OCI-LY7 (cell line): ENCODE measurements around the gene TAAR1. TPM values are rescaled to one million over a fixed set of nuclear protein-coding genes. Genes with fewer than 3 reads are reported as not detected.
"Not testable (repeated sequence)": the region's sequence is repeated elsewhere in the genome, so short reads cannot be mapped to it uniquely, and the experiment has no call there.

Experiments used
- BruUV-seq: library from RNA; stranded (reverse); fragments of 400-500 nt; replicated peaks from 2 replicates; lab custom pipeline; 2021; lab: Mats Ljungman, UMichigan
- CTCF ChIA-PET: fragments of 300-600 bp; sonication (Branson Sonifier 250); formaldehyde crosslinking; loops from one replicate; lab custom pipeline; 2022; ENCODE audit warnings: antibody characterized with exemption; ENCODE audit not compliant: unreplicated experiment; lab: Charles Lee
- POLR2A ChIA-PET: fragments of 300-600 bp; sonication (Branson Sonifier 250); formaldehyde crosslinking; loops from one replicate; lab custom pipeline; 2022; ENCODE audit warnings: antibody characterized with exemption; lab: Charles Lee
- DNase-seq: peaks from one replicate; pipeline ENCODE4 v3.0.0-alpha.2; 2015; ENCODE audit warnings: low spot score
- H2AFZ ChIP-seq: fragments of 200-600 bp; sonication (generic), shearing (Covaris generic); 2 replicates; pipeline ENCODE4 v1.6.1; 2014; ENCODE audit warnings: mild to moderate bottlenecking, antibody characterized with exemption, low read length, moderate library complexity
- H3K27ac ChIP-seq: fragments of 200-600 bp; sonication (generic); 2 replicates; pipeline ENCODE4 v1.5.1; 2014; ENCODE audit warnings: mixed run types, low read depth, mild to moderate bottlenecking, moderate library complexity, low read length, inconsistent platforms; ENCODE audit not compliant: poor library complexity, severe bottlenecking
- H3K36me3 ChIP-seq: fragments of 200-600 bp; sonication (generic); 2 replicates; pipeline ENCODE4 v1.6.1; 2014; ENCODE audit warnings: mild to moderate bottlenecking, antibody characterized with exemption, low read length, moderate library complexity, mixed read lengths; ENCODE audit not compliant: insufficient read depth
- H3K4me1 ChIP-seq: fragments of 200-600 bp; sonication (generic); 2 replicates; pipeline ENCODE4 v1.5.1; 2014; ENCODE audit warnings: mild to moderate bottlenecking, low read length; ENCODE audit not compliant: insufficient read depth, poor library complexity, severe bottlenecking
- H3K4me2 ChIP-seq: fragments of 200-600 bp; sonication (generic); 2 replicates; pipeline ENCODE4 v1.6.1; 2014; ENCODE audit warnings: mild to moderate bottlenecking, low read length
- H3K4me3 ChIP-seq: fragments of 200-600 bp; sonication (generic); 2 replicates; pipeline ENCODE4 v1.5.1; 2014; ENCODE audit warnings: mild to moderate bottlenecking, low read depth, low read length; ENCODE audit not compliant: poor library complexity, severe bottlenecking
- H3K79me2 ChIP-seq: fragments of 200-600 bp; sonication (generic); 2 replicates; pipeline ENCODE4 v1.6.1; 2016; ENCODE audit warnings: low read depth, mild to moderate bottlenecking, low read length, moderate library complexity, mixed read lengths; ENCODE audit not compliant: insufficient read depth
- H3K9me2 ChIP-seq: fragments of 200-600 bp; sonication (generic); 2 replicates; pipeline ENCODE4 v1.6.1; 2016; ENCODE audit warnings: mild to moderate bottlenecking, low read length, mixed read lengths; ENCODE audit not compliant: insufficient read depth
- H3K9me3 ChIP-seq: fragments of 200-600 bp; sonication (generic); 2 replicates; pipeline ENCODE4 v1.6.1; 2014; ENCODE audit warnings: mild to moderate bottlenecking, mixed run types, low read length, mixed read lengths
- H4K20me1 ChIP-seq: fragments of 200-600 bp; sonication (generic); 2 replicates; pipeline ENCODE4 v1.6.1; 2014; ENCODE audit warnings: mild to moderate bottlenecking, antibody characterized with exemption, low read length, moderate library complexity, mixed read lengths; ENCODE audit not compliant: insufficient read depth
- EZH2phosphoT487 ChIP-seq: fragments of 200-600 bp; sonication (generic); IDR thresholded peaks from 2 replicates; pipeline ENCODE4 v1.6.1; 2018; ENCODE audit warnings: low read depth, borderline replicate concordance, mild to moderate bottlenecking, mixed run types, antibody characterized with exemption, low read length, moderate library complexity, mixed read lengths
- intact Hi-C: fragments of 100-400 bp; cut with micrococcal nuclease; formaldehyde crosslinking; loops from one replicate; pipeline ENCODE4 v1.10.0; 2022; ENCODE audit not compliant: unreplicated experiment
- total RNA-seq, 2 experiments: library from RNA; depleted of rRNA in 1 of 2; stranded (reverse); fragments of >200 nt in 1 of 2; shearing (Covaris generic) in 1 of 2; gene quantifications; 2 replicates each; pipeline ENCODE4 v1.2.3, GENCODE V29; 2014 to 2022
- TF ChIP-seq, protein P1 (sequence below): fragments of 200-600 bp; sonication (generic); conservative IDR thresholded peaks from 2 replicates; pipeline ENCODE4 v1.5.1; 2014; ENCODE audit warnings: mild to moderate bottlenecking, antibody characterized with exemption, low read length, moderate library complexity, mixed read lengths

The TAAR1 gene
- total RNA-seq, 2 experiments from 2014 or later: not detected

- H2AFZ ChIP-seq: no peak overlapping the region
- no TSS peak for BruUV-seq
- H3K4me2 ChIP-seq: no peak overlapping the region
- CTCF ChIA-PET: no interaction called here
- no peaks in the 10 kb centered on the region for H3K36me3 ChIP-seq
- no peak overlapping the region for H3K27ac ChIP-seq
- intact Hi-C loops: no loop called here
- no peaks in the 10 kb centered on the region for H3K79me2 ChIP-seq
- no peaks in the 10 kb centered on the region for H3K9me3 ChIP-seq
- no peaks in the 10 kb centered on the region for H3K4me1 ChIP-seq
- TF ChIP-seq EZH2phosphoT487: no peak
- TF ChIP-seq, protein P1, sequence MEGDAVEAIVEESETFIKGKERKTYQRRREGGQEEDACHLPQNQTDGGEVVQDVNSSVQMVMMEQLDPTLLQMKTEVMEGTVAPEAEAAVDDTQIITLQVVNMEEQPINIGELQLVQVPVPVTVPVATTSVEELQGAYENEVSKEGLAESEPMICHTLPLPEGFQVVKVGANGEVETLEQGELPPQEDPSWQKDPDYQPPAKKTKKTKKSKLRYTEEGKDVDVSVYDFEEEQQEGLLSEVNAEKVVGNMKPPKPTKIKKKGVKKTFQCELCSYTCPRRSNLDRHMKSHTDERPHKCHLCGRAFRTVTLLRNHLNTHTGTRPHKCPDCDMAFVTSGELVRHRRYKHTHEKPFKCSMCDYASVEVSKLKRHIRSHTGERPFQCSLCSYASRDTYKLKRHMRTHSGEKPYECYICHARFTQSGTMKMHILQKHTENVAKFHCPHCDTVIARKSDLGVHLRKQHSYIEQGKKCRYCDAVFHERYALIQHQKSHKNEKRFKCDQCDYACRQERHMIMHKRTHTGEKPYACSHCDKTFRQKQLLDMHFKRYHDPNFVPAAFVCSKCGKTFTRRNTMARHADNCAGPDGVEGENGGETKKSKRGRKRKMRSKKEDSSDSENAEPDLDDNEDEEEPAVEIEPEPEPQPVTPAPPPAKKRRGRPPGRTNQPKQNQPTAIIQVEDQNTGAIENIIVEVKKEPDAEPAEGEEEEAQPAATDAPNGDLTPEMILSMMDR: no peak
- no peaks in the 10 kb centered on the region for H3K9me2 ChIP-seq
- no peaks in the 10 kb centered on the region for H4K20me1 ChIP-seq
- H3K4me3 ChIP-seq: no peak overlapping the region
- POLR2A ChIA-PET: interaction anchor here (1.1 kb wide), 1 partner anchor 12 kb away, joined by 3 read pairs; no protein-coding TSS in a partner anchor
- no peak for DNase-seq
Observed at GRCh38 chr6:132685009-132685408, 26.0 kb upstream of the TAAR1 start.

- TF ChIP-seq, protein P1: no peak
- no peak for TF ChIP-seq EZH2phosphoT487
- no peak overlapping the region for H3K4me2 ChIP-seq
- no peaks in the 10 kb centered on the region for H3K79me2 ChIP-seq
- no peak for DNase-seq
- H3K9me2 ChIP-seq: no peaks in the 10 kb centered on the region
- H3K27ac ChIP-seq: no peak overlapping the region
- H3K9me3 ChIP-seq: no peaks in the 10 kb centered on the region
- ChIA-PET POLR2A (interaction anchor here (1.1 kb wide), 1 partner anchor 13 kb away, joined by 3 read pairs; no protein-coding TSS in a partner anchor), CTCF (no interaction called here)
- no peaks in the 10 kb centered on the region for H3K4me1 ChIP-seq
- no peak overlapping the region for H3K4me3 ChIP-seq
- intact Hi-C loops: no loop called here
- H3K36me3 ChIP-seq: no peaks in the 10 kb centered on the region
- no TSS peak for BruUV-seq
- H4K20me1 ChIP-seq: no peaks in the 10 kb centered on the region
- no peak overlapping the region for H2AFZ ChIP-seq
Observed at GRCh38 chr6:132684272-132684671, 25.3 kb upstream of the TAAR1 start.

- no TSS peak for BruUV-seq
- CTCF ChIA-PET: no interaction called here
- H3K9me2 ChIP-seq: no peaks in the 10 kb centered on the region
Observed at GRCh38 chr6:132683543-132683942, 24.6 kb upstream of the TAAR1 start.

GRCh38 chr6:132679094-132679493, 20.1 kb upstream of the TAAR1 start:
- H3K27ac ChIP-seq, H3K4me2 ChIP-seq, H3K36me3 ChIP-seq, DNase-seq, H3K4me1 ChIP-seq, H4K20me1 ChIP-seq, H2AFZ ChIP-seq, H3K79me2 ChIP-seq, H3K4me3 ChIP-seq, BruUV-seq, CTCF ChIA-PET, H3K9me2 ChIP-seq, H3K9me3 ChIP-seq: not testable (repeated sequence)
- intact Hi-C loops: loop anchor here (10.0 kb wide), 1 partner anchor 256 kb away; no protein-coding TSS in a partner anchor
- POLR2A ChIA-PET: interaction anchor here (1.3 kb wide), 1 partner anchor 92 kb away, joined by 3 read pairs; no protein-coding TSS in a partner anchor

More at GRCh38 chr6:132683543-132683942, 24.6 kb upstream of the TAAR1 start:
- Histone ChIP-seq H3K36me3 (no peaks in the 10 kb centered on the region), H4K20me1 (no peaks in the 10 kb centered on the region), H3K27ac (no peak overlapping the region), H3K4me2 (no peak overlapping the region), H3K4me1 (no peaks in the 10 kb centered on the region), H2AFZ (no peak overlapping the region), H3K9me3 (no peaks in the 10 kb centered on the region), H3K4me3 (no peak overlapping the region), H3K79me2 (no peaks in the 10 kb centered on the region)
- intact Hi-C loops: no loop called here
- TF ChIP-seq, protein P1: no peak
- no peak for TF ChIP-seq EZH2phosphoT487
- DNase-seq: no peak
- POLR2A ChIA-PET: no interaction called here
